ENCODE data around the gene SLC43A2.

SLC43A2 gene

GRCh38 chr17:1521086-1521640, 107.5 kb downstream of the SLC43A2 start:
- Histone ChIP-seq H3K9ac (ENCODE audit: low read length in 5 of 5) (no peak overlapping the region), H3K4me1 (ENCODE audit: control insufficient read depth in 5 of 5, insufficient read depth in 5 of 5, low read length in 5 of 5) (peaks cover 1 to 16% (median 10%) of the 10 kb centered on the region in 5 donors), H3K36me3 (ENCODE audit: control insufficient read depth in 5 of 5, insufficient read depth in 5 of 5, low read length in 5 of 5) (peaks cover 0 to 59% (median 38%) of the 10 kb centered on the region in 5 donors), H3K27me3 (ENCODE audit: control insufficient read depth in 5 of 5, insufficient read depth in 4 of 5, low read length in 5 of 5) (no peaks in the 10 kb centered on the region), H3K9me3 (ENCODE audit: control insufficient read depth in 5 of 5, low read length in 5 of 5) (no peaks in the 10 kb centered on the region), H3K4me3 (ENCODE audit: low read depth in 1 of 5, low read length in 5 of 5) (no peak overlapping the region), H3K27ac (ENCODE audit: low read depth, low read length) (no peak overlapping the region)

GRCh38 chr17:1519678-1520077, 109.0 kb downstream of the SLC43A2 start:
- Histone ChIP-seq H3K9ac (ENCODE audit: low read length in 5 of 5) (no peak overlapping the region), H3K36me3 (ENCODE audit: control insufficient read depth in 5 of 5, insufficient read depth in 5 of 5, low read length in 5 of 5) (peaks cover 0 to 51% (median 36%) of the 10 kb centered on the region in 5 donors), H3K4me3 (ENCODE audit: low read depth in 1 of 5, low read length in 5 of 5) (no peak overlapping the region)

More at GRCh38 chr17:1519678-1520077, 109.0 kb downstream of the SLC43A2 start:
- Histone ChIP-seq H3K9me3 (ENCODE audit: control insufficient read depth in 5 of 5, low read length in 5 of 5) (no peaks in the 10 kb centered on the region), H3K27me3 (ENCODE audit: control insufficient read depth in 5 of 5, insufficient read depth in 4 of 5, low read length in 5 of 5) (no peaks in the 10 kb centered on the region), H3K4me1 (ENCODE audit: control insufficient read depth in 5 of 5, insufficient read depth in 5 of 5, low read length in 5 of 5) (peaks cover 9 to 28% (median 24%) of the 10 kb centered on the region in 5 donors), H3K27ac (ENCODE audit: low read depth, low read length) (no peak overlapping the region)

Data from subcutaneous abdominal adipose tissue (tissue), 5 donors.